ENCODE measurements around the gene LCMT1.
A peak's percentile ranks its signal among the peaks of the same experiment; 100 is the strongest.

LCMT1 gene

GRCh38 chr16:25064937-25065336, 46.6 kb upstream of the LCMT1 start:
- Histone ChIP-seq H2AFZ (ENCODE audit: low read depth, low read length) (no peak overlapping the region), H3K4me2 (ENCODE audit: low read length) (peak overlapping the region; percentile 58; the same call in 1 of the 2 replicates)

GRCh38 chr16:25065899-25066298, 45.6 kb upstream of the LCMT1 start:
- H3K27me3 ChIP-seq (ENCODE audit: low read depth, low read length), result no peaks in the 10 kb centered on the region
- peak overlapping the region; percentile 94 for H3K4me2 ChIP-seq (ENCODE audit: low read length)
- H3K9me3 ChIP-seq (ENCODE audit: insufficient read depth, low read length), result no peaks in the 10 kb centered on the region
- H2AFZ ChIP-seq (ENCODE audit: low read depth, low read length), result no peak overlapping the region
- H3K4me3 ChIP-seq (ENCODE audit: low read length), result peak overlapping the region; percentile 95
- peak overlapping the region; percentile 63 for H3K27ac ChIP-seq (ENCODE audit: low read length)
- H3K9ac ChIP-seq (ENCODE audit: low read length), result peak overlapping the region; percentile 92
- peaks cover 15% of the 10 kb centered on the region for H3K79me2 ChIP-seq (ENCODE audit: low read length)
- H4K20me1 ChIP-seq (ENCODE audit: insufficient read depth, low read length), result no peaks in the 10 kb centered on the region
- no peaks in the 10 kb centered on the region for H3K36me3 ChIP-seq (replicated peaks; ENCODE audit: low read depth, low read length)
- no peak for TF ChIP-seq EZH2phosphoT487 (IDR thresholded peaks at IDR 0.05; ENCODE audit: low read depth)
- TF ChIP-seq CTCF (IDR thresholded peaks at IDR 0.05; ENCODE audit: low read depth, low read length), result peak; percentile 60
- peaks cover 78% of the 10 kb centered on the region for H3K4me1 ChIP-seq (ENCODE audit: low read length)

More at GRCh38 chr16:25064937-25065336, 46.6 kb upstream of the LCMT1 start:
- Histone ChIP-seq H3K79me2 (ENCODE audit: low read length) (peaks cover 15% of the 10 kb centered on the region), H4K20me1 (ENCODE audit: insufficient read depth, low read length) (no peaks in the 10 kb centered on the region), H3K9me3 (ENCODE audit: insufficient read depth, low read length) (no peaks in the 10 kb centered on the region), H3K36me3 (replicated peaks; ENCODE audit: low read depth, low read length) (no peaks in the 10 kb centered on the region), H3K9ac (ENCODE audit: low read length) (peak overlapping the region; percentile 67; the same call in 1 of the 2 replicates), H3K27me3 (ENCODE audit: low read depth, low read length) (no peaks in the 10 kb centered on the region), H3K4me1 (ENCODE audit: low read length) (peaks cover 78% of the 10 kb centered on the region), H3K27ac (ENCODE audit: low read length) (peak overlapping the region; percentile 92), H3K4me3 (ENCODE audit: low read length) (no peak overlapping the region)
- TF ChIP-seq EZH2phosphoT487 (IDR thresholded peaks at IDR 0.05; ENCODE audit: low read depth) (no peak), CTCF (IDR thresholded peaks at IDR 0.05; ENCODE audit: low read depth, low read length) (no peak)

- Histone ChIP-seq H3K79me2 (ENCODE audit: low read length) (peaks cover 15% of the 10 kb centered on the region), H3K4me1 (ENCODE audit: low read length) (peaks cover 76% of the 10 kb centered on the region), H3K4me2 (ENCODE audit: low read length) (peak overlapping the region; percentile 94), H3K27ac (ENCODE audit: low read length) (peak overlapping the region; percentile 63), H3K27me3 (ENCODE audit: low read depth, low read length) (no peaks in the 10 kb centered on the region), H3K4me3 (ENCODE audit: low read length) (peak overlapping the region; percentile 95), H3K36me3 (replicated peaks; ENCODE audit: low read depth, low read length) (no peaks in the 10 kb centered on the region), H3K9ac (ENCODE audit: low read length) (peak overlapping the region; percentile 92), H2AFZ (ENCODE audit: low read depth, low read length) (0 out of 2 replicates have a peak overlapping the region, but pooled peaks have one; percentile 47), H4K20me1 (ENCODE audit: insufficient read depth, low read length) (no peaks in the 10 kb centered on the region), H3K9me3 (ENCODE audit: insufficient read depth, low read length) (no peaks in the 10 kb centered on the region)
- TF ChIP-seq CTCF (IDR thresholded peaks at IDR 0.05; ENCODE audit: low read depth, low read length), result no peak
- TF ChIP-seq EZH2phosphoT487 (IDR thresholded peaks at IDR 0.05; ENCODE audit: low read depth), result no peak
Observed at GRCh38 chr16:25066426-25066746, 45.2 kb upstream of the LCMT1 start.

- H3K4me1 ChIP-seq (ENCODE audit: low read length), result peaks cover 70% of the 10 kb centered on the region
- peak overlapping the region; percentile 95 for H3K4me3 ChIP-seq (ENCODE audit: low read length)
- peak overlapping the region; percentile 94 for H3K4me2 ChIP-seq (ENCODE audit: low read length)
- H3K36me3 ChIP-seq (replicated peaks; ENCODE audit: low read depth, low read length), result no peaks in the 10 kb centered on the region
- peak overlapping the region; percentile 92 for H3K9ac ChIP-seq (ENCODE audit: low read length)
- H3K27ac ChIP-seq (ENCODE audit: low read length), result peak overlapping the region; percentile 63
- H2AFZ ChIP-seq (ENCODE audit: low read depth, low read length), result 0 out of 2 replicates have a peak overlapping the region, but pooled peaks have one; percentile 47
- TF ChIP-seq CTCF (IDR thresholded peaks at IDR 0.05; ENCODE audit: low read depth, low read length), result no peak
- no peak for TF ChIP-seq EZH2phosphoT487 (IDR thresholded peaks at IDR 0.05; ENCODE audit: low read depth)
- H3K9me3 ChIP-seq (ENCODE audit: insufficient read depth, low read length), result no peaks in the 10 kb centered on the region
- H3K27me3 ChIP-seq (ENCODE audit: low read depth, low read length), result no peaks in the 10 kb centered on the region
- peaks cover 15% of the 10 kb centered on the region for H3K79me2 ChIP-seq (ENCODE audit: low read length)
- H4K20me1 ChIP-seq (ENCODE audit: insufficient read depth, low read length), result no peaks in the 10 kb centered on the region
Observed at GRCh38 chr16:25066747-25067631, 44.6 kb upstream of the LCMT1 start.

Data from OCI-LY3 (cell line).